ENCODE measurements around the gene DRICH1.
"Not testable (repeated sequence)": the region's sequence is repeated elsewhere in the genome, so short reads cannot be mapped to it uniquely, and the experiment has no call there.

DRICH1 gene

DNA sequence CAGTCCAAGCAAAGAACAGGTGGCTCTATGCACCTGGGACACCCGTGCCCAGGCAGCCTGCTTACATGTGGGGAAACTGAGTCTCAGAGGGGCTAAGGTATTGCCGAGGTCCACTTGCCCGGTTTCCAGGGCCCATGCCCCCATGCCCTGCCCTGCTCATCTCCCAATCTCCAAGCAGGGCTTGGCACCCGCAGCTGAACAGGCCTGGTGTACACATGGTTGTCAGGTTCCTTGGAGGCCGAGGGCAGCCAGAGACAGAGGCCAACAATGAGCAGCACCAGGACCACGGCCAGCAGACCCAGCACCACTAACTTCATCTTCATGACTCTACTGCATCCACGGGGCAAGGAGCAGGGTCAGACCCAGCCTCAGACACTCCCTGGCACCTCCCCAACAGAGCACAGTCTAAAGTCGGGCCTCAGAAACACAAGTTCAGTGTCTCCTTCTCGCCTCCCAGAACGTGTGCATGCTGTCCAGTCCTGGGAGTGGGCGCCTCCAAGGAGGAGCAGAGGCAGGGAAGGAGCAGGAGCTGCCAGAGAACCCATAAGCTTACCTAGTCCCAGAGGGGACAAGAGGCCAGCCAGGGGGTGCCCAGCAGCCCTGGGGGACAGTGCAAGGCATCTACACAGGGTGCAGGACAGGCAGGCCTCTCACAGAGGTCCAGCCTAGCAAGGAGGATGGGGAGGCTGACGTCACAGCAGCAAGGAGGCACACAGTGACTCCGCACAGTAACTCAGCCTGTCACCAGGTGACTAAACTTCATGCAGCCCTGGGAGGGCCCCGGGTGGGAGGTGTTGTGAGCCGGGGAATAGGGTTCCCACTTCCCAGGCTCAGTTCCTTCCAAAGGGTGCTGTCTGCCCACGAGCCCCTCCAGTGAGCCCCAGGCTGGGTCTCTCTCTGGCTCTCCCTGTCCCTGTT lies 38.5 kb upstream of the DRICH1 start:
- no peak for DNase-seq
- TF ChIP-seq, protein P1, sequence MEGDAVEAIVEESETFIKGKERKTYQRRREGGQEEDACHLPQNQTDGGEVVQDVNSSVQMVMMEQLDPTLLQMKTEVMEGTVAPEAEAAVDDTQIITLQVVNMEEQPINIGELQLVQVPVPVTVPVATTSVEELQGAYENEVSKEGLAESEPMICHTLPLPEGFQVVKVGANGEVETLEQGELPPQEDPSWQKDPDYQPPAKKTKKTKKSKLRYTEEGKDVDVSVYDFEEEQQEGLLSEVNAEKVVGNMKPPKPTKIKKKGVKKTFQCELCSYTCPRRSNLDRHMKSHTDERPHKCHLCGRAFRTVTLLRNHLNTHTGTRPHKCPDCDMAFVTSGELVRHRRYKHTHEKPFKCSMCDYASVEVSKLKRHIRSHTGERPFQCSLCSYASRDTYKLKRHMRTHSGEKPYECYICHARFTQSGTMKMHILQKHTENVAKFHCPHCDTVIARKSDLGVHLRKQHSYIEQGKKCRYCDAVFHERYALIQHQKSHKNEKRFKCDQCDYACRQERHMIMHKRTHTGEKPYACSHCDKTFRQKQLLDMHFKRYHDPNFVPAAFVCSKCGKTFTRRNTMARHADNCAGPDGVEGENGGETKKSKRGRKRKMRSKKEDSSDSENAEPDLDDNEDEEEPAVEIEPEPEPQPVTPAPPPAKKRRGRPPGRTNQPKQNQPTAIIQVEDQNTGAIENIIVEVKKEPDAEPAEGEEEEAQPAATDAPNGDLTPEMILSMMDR (IDR thresholded peaks at IDR 0.05; ENCODE audit: low read depth, low read length, missing control alignments) = no peak
- Histone ChIP-seq H3K27ac (no peak overlapping the region), H3K27me3 (replicated peaks) (no peaks in the 10 kb centered on the region), H3K36me3 (replicated peaks) (no peaks in the 10 kb centered on the region), H3K4me3 (ENCODE audit: low read depth, low read length) (no peak overlapping the region)
- in situ Hi-C loops (cut with HindIII; ENCODE audit: low pct_ligation_motif_present, low sequenced_read_pairs) = no loop called here

DNA sequence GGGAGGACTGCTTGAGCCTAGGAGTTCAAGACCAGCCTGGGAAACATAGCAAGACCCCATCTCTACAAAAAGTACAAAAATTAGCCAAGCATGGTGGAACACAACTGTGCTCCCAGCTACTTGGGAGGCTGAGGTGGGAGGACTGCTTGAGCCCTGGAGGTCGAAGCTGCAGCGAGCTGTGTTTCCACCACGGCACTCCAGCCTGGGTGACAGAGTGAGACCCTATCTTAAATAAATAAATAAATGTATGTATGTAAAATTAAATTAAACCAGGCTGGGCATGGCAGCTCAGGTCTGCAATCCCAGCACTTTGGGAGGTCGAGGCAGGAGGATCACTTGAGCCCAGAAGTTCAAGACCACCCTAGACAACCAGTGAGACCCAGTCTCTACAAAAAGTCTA lies 28.3 kb upstream of the DRICH1 start:
- DNase-seq; H3K36me3 ChIP-seq (replicated peaks); H3K27me3 ChIP-seq (replicated peaks); H3K4me3 ChIP-seq (ENCODE audit: low read depth, low read length); H3K27ac ChIP-seq; in situ Hi-C loops (cut with HindIII; ENCODE audit: low pct_ligation_motif_present, low sequenced_read_pairs): not testable (repeated sequence)

DNA sequence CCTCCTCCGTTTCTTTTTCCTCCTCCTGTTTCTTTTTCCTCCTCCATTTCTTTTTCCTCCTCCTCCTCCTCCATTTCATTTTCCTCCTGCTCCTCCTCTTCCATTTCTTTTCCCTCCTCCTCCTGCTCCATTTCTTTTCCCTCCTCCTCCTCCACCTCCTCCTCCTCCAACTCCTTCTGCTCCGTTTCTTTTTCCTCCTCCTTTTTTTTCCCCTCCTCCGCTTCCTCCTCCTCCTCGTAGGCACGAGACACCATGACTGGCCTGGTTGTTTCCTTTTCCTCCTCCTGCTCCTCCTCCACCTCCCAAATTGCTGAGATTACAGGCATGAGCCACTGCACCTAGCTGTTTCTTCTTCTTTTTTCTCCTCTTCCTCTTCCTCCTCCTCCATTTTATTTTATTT lies 25.6 kb upstream of the DRICH1 start:
- H3K27ac ChIP-seq = no peak overlapping the region
- DNase-seq = no peak
- H3K4me3 ChIP-seq (ENCODE audit: low read depth, low read length) = no peak overlapping the region
- no peaks in the 10 kb centered on the region for H3K27me3 ChIP-seq (replicated peaks)
- no peaks in the 10 kb centered on the region for H3K36me3 ChIP-seq (replicated peaks)
- in situ Hi-C loops (cut with HindIII; ENCODE audit: low pct_ligation_motif_present, low sequenced_read_pairs) = no loop called here
- TF ChIP-seq, protein P1 (IDR thresholded peaks at IDR 0.05; ENCODE audit: low read depth, low read length, missing control alignments) = no peak

DNA sequence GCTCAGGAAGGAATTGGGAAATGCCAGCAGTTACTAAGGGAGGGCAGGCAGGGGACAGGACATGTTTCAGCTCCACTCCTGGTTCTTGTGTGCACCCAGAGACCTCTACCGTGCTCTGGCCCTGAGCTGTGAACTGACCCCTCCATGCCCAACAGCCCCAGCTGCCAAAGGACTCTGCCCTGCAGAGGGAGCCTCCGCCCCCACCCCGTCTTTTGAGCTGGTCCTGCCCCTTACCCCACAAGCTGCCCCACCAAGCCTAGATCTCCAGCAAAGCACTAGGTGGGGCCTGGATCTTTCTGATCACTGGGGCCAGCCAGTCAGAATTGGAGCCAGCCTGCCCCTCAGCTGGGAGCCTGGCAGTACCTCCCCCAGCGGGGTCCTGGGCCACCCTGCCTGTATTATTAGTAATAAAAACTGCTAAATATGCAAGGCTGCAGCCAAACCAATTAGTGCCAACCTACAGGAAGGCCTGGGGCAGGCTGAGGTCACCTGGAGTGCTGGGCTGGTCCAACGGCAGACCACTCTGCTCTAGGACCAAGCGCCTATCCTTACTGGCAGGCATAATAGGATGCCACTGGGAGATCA lies 23.9 kb upstream of the DRICH1 start:
- in situ Hi-C loops (cut with HindIII; ENCODE audit: low pct_ligation_motif_present, low sequenced_read_pairs) = no loop called here
- H3K36me3 ChIP-seq (replicated peaks) = no peaks in the 10 kb centered on the region
- no peak for DNase-seq
- H3K4me3 ChIP-seq (ENCODE audit: low read depth, low read length) = no peak overlapping the region
- no peaks in the 10 kb centered on the region for H3K27me3 ChIP-seq (replicated peaks)
- TF ChIP-seq, protein P1 (IDR thresholded peaks at IDR 0.05; ENCODE audit: low read depth, low read length, missing control alignments) = no peak
- H3K27ac ChIP-seq = no peak overlapping the region

DNA sequence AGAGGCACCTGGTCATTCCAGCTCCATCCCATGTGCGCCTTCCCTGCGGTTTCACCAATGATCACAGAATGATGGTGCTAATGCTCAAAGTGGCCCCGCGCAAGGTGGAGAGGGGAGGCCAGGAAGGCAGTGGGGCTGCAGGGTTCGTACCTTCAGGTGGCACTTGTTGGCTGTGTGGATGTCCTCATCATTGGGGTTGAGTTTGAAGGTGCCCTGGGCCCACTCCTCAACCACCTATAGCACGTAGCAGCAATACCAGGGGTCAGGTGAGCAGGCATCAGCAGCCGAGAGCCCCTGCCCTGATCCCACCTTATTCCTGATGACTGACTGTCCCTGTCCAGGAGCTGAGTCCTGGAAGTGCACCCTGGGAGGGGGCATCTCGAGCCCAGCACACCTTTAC lies 20.6 kb upstream of the DRICH1 start:
- Histone ChIP-seq H3K27me3 (replicated peaks) (no peaks in the 10 kb centered on the region), H3K4me3 (ENCODE audit: low read depth, low read length) (no peak overlapping the region), H3K36me3 (replicated peaks) (no peaks in the 10 kb centered on the region), H3K27ac (no peak overlapping the region)
- DNase-seq = no peak
- TF ChIP-seq, protein P1 (IDR thresholded peaks at IDR 0.05; ENCODE audit: low read depth, low read length, missing control alignments) = no peak
- in situ Hi-C loops (cut with HindIII; ENCODE audit: low pct_ligation_motif_present, low sequenced_read_pairs) = no loop called here

DNA sequence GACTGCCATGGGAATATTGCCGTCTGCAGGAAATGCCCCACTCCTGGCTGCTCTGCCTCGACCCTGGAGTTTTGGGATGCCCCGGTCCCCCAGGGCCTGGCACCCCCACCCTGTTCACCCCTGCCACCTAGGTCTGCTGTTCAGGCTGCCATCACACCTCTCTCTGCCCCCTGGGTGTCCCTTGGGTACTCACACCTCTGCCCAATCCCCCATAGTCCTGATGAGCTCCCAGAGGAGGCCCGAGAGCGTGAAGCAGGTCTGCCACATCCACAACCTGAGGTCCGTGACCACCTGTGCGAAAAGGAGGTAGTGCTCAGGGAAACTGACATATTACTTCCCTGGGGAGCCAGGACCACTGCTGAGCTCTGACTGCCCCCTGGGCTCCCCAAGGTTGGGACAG lies 20.2 kb upstream of the DRICH1 start:
- in situ Hi-C loops (cut with HindIII; ENCODE audit: low pct_ligation_motif_present, low sequenced_read_pairs) = no loop called here
- TF ChIP-seq, protein P1 (IDR thresholded peaks at IDR 0.05; ENCODE audit: low read depth, low read length, missing control alignments) = no peak
- Histone ChIP-seq H3K27me3 (replicated peaks) (no peaks in the 10 kb centered on the region), H3K36me3 (replicated peaks) (no peaks in the 10 kb centered on the region), H3K27ac (no peak overlapping the region), H3K4me3 (ENCODE audit: low read depth, low read length) (no peak overlapping the region)
- no peak for DNase-seq

Data from brain microvascular endothelial cell (primary cell).